NCI-H146 treated with DMSO at 0.1 percent for 48 hours (cell line): Measurements from ENCODE around the gene EIF2D.
A peak's percentile ranks its signal among the peaks of the same experiment; 100 is the strongest.

Experiments
- DNase-seq: peaks from one replicate; lab custom pipeline; 2025; ENCODE audit not compliant: unreplicated experiment; lab: John Stamatoyannopoulos, UW

EIF2D gene

GRCh38 chr1:206551296-206551985 lies 60.8 kb downstream of the EIF2D start:
- no peak for DNase-seq

- DNase-seq: no peak
These were observed 61.8 kb downstream of the EIF2D start for GRCh38 chr1:206550446-206550845.

GRCh38 chr1:206547104-206547503 lies 65.2 kb downstream of the EIF2D start:
- DNase-seq: no peak

GRCh38 chr1:206545351-206545750 lies 66.9 kb downstream of the EIF2D start:
- DNase-seq: no peak

GRCh38 chr1:206544562-206545257 lies 67.6 kb downstream of the EIF2D start:
- peak; percentile 45 for DNase-seq
